PC-9 (cell line): ENCODE measurements around the gene SPATA21. TPM values are rescaled to one million over a fixed set of nuclear protein-coding genes. Genes with fewer than 3 reads are reported as not detected.

Experiments
- BruUV-seq: library from RNA; stranded (reverse); fragments of 400-500 nt; replicated peaks from 2 replicates; lab custom pipeline; 2021; lab: Mats Ljungman, UMichigan
- CTCF ChIA-PET: fragments of 300-600 bp; sonication (Branson Sonifier 250); formaldehyde crosslinking; loops from one replicate; lab custom pipeline; 2022; ENCODE audit warnings: antibody characterized with exemption; lab: Charles Lee
- POLR2A ChIA-PET: fragments of 300-600 bp; sonication (Branson Sonifier 250); formaldehyde crosslinking; loops from one replicate; lab custom pipeline; 2022; ENCODE audit warnings: antibody characterized with exemption; ENCODE audit not compliant: unreplicated experiment; lab: Charles Lee
- DNase-seq, 2 experiments: peaks; one replicate each; pipeline versions ENCODE4 v3.0.0 to v3.0.0-alpha.2; 2015 to 2022; ENCODE audit warnings: mixed read lengths in 1 of 2
- H2AFZ ChIP-seq: fragments of 200-600 bp; sonication (generic); 2 replicates; pipeline ENCODE4 v1.8.1; 2017; ENCODE audit warnings: antibody characterized with exemption
- H3F3A ChIP-seq: fragments of 200-600 bp; sonication (generic); 2 replicates; pipeline ENCODE4 v1.8.1; 2017; ENCODE audit warnings: antibody characterized with exemption, mild to moderate bottlenecking, low read depth; ENCODE audit not compliant: insufficient read depth
- H3K27ac ChIP-seq: fragments of 200-600 bp; sonication (generic); 2 replicates; pipeline ENCODE4 v1.6.1; 2016; ENCODE audit warnings: mixed run types
- H3K27me3 ChIP-seq: fragments of 200-600 bp; sonication (generic); 2 replicates; pipeline ENCODE4 v1.6.1; 2016; ENCODE audit warnings: low read depth, mixed run types; ENCODE audit not compliant: insufficient read depth
- H3K36me3 ChIP-seq: fragments of 200-600 bp; sonication (generic); 2 replicates; pipeline ENCODE4 v1.6.1; 2016; ENCODE audit warnings: low read depth, mixed run types
- H3K4me1 ChIP-seq: fragments of 200-600 bp; sonication (generic); replicated peaks from 2 replicates; pipeline ENCODE4 v1.6.1; 2016; ENCODE audit warnings: mixed run types; ENCODE audit not compliant: insufficient read depth
- H3K4me2 ChIP-seq: fragments of 200-600 bp; sonication (generic); 2 replicates; pipeline ENCODE4 v1.6.1; 2017; ENCODE audit warnings: mixed run types
- H3K4me3 ChIP-seq: fragments of 200-600 bp; sonication (generic); 2 replicates; pipeline ENCODE4 v1.6.1; 2016; ENCODE audit warnings: mixed run types
- H3K79me2 ChIP-seq: fragments of 200-600 bp; sonication (generic); 2 replicates; pipeline ENCODE4 v1.6.1; 2017; ENCODE audit warnings: low read depth, mixed run types
- H3K9me2 ChIP-seq: fragments of 200-600 bp; sonication (generic); 2 replicates; pipeline ENCODE4 v1.8.1; 2017; ENCODE audit warnings: mild to moderate bottlenecking; ENCODE audit not compliant: insufficient read depth
- H3K9me3 ChIP-seq: fragments of 200-600 bp; sonication (generic); 2 replicates; pipeline ENCODE4 v1.8.1; 2016; ENCODE audit warnings: low read depth; ENCODE audit not compliant: insufficient read depth
- H4K20me1 ChIP-seq: fragments of 200-600 bp; sonication (generic); 2 replicates; pipeline ENCODE4 v1.8.1; 2017; ENCODE audit not compliant: insufficient read depth
- CTCF ChIP-seq: fragments of 200-600 bp; sonication (generic); conservative IDR thresholded peaks from 2 replicates; pipeline ENCODE4 v1.6.1; 2017; ENCODE audit warnings: mixed run types, antibody characterized with exemption, mild to moderate bottlenecking, moderate library complexity
- EZH2 ChIP-seq: fragments of 200-600 bp; sonication (generic); IDR thresholded peaks from 2 replicates; pipeline ENCODE4 v1.8.0; 2017; ENCODE audit warnings: antibody characterized with exemption, low read depth
- intact Hi-C: fragments of 100-400 bp; cut with micrococcal nuclease; formaldehyde crosslinking; loops from one replicate; pipeline ENCODE4 v1.10.0; 2022; ENCODE audit not compliant: unreplicated experiment
- total RNA-seq: library from RNA; stranded (reverse); gene quantifications from 2 replicates; pipeline ENCODE4 v1.2.3, GENCODE V29; 2021

The SPATA21 gene
- total RNA-seq, 1 experiment from 2014 or later = not detected

- Histone ChIP-seq H3K27ac (no peak overlapping the region), H3K4me3 (no peak overlapping the region), H3K79me2 (peaks cover 93% of the 10 kb centered on the region), H3K4me2 (no peak overlapping the region), H3K4me1 (no peaks in the 10 kb centered on the region), H3K9me2 (no peaks in the 10 kb centered on the region), H3F3A (no peaks in the 10 kb centered on the region), H3K27me3 (no peaks in the 10 kb centered on the region), H3K9me3 (no peaks in the 10 kb centered on the region), H2AFZ (no peak overlapping the region), H4K20me1 (peaks cover 52% of the 10 kb centered on the region), H3K36me3 (no peaks in the 10 kb centered on the region)
- TF ChIP-seq EZH2 (no peak), CTCF (no peak)
- ChIA-PET CTCF (interaction anchor here (0.6 kb wide), 1 partner anchor 9 kb away, joined by 4 read pairs; no protein-coding TSS in a partner anchor), POLR2A (no interaction called here)
- no peak for DNase-seq
- BruUV-seq = no TSS peak
- intact Hi-C loops = no loop called here
Measured at GRCh38 chr1:16378443-16378842, 58.8 kb downstream of the SPATA21 start.

- Histone ChIP-seq H3K4me3 (no peak overlapping the region), H3K4me1 (no peaks in the 10 kb centered on the region), H3K4me2 (no peak overlapping the region), H3K27ac (no peak overlapping the region), H2AFZ (no peak overlapping the region), H3K27me3 (no peaks in the 10 kb centered on the region), H3K79me2 (peaks cover 97% of the 10 kb centered on the region), H3K9me3 (no peaks in the 10 kb centered on the region), H3K36me3 (no peaks in the 10 kb centered on the region), H3F3A (no peaks in the 10 kb centered on the region), H3K9me2 (no peaks in the 10 kb centered on the region), H4K20me1 (peaks cover 60% of the 10 kb centered on the region)
- TF ChIP-seq EZH2 (no peak), CTCF (no peak)
- ChIA-PET POLR2A (no interaction called here), CTCF (no interaction called here)
- intact Hi-C loops = no loop called here
- no peak for DNase-seq
- no TSS peak for BruUV-seq
Measured at GRCh38 chr1:16376971-16377370, 60.3 kb downstream of the SPATA21 start.

GRCh38 chr1:16375521-16376340 lies 61.5 kb downstream of the SPATA21 start:
- no peaks in the 10 kb centered on the region for H3K9me3 ChIP-seq
- DNase-seq = no peak
- TF ChIP-seq EZH2 (no peak), CTCF (no peak)
- intact Hi-C loops = no loop called here
- no peaks in the 10 kb centered on the region for H3K27me3 ChIP-seq
- no peak overlapping the region for H3K27ac ChIP-seq
- H4K20me1 ChIP-seq = peaks cover 61% of the 10 kb centered on the region
- no peak overlapping the region for H2AFZ ChIP-seq
- no TSS peak for BruUV-seq
- H3K9me2 ChIP-seq = no peaks in the 10 kb centered on the region
- CTCF ChIA-PET = interaction anchor here (0.5 to 0.7 kb wide), 2 partner anchors 13 to 110 kb away, joined by 3 to 11 read pairs; no protein-coding TSS in a partner anchor
- H3K4me3 ChIP-seq = no peak overlapping the region
- no peak overlapping the region for H3K4me2 ChIP-seq
- POLR2A ChIA-PET = interaction anchor here (0.6 kb wide), 1 partner anchor 323 kb away, joined by 5 read pairs; no protein-coding TSS in a partner anchor
- H3K36me3 ChIP-seq = no peaks in the 10 kb centered on the region
- no peaks in the 10 kb centered on the region; the same call in 1 of the 2 replicates for H3F3A ChIP-seq
- peaks cover 97% of the 10 kb centered on the region for H3K79me2 ChIP-seq
- no peaks in the 10 kb centered on the region for H3K4me1 ChIP-seq
